GM21381 (cell line): ENCODE measurements around the gene TTLL5.
"Not testable (repeated sequence)": the region's sequence is repeated elsewhere in the genome, so short reads cannot be mapped to it uniquely, and the experiment has no call there.

Experiments
- ATAC-seq: cut with Tn5 transposase; IDR thresholded peaks from one replicate; pipeline ENCODE4 v1.9.1; 2021; ENCODE audit warnings: mild to moderate bottlenecking, moderate library complexity; ENCODE audit not compliant: unreplicated experiment

The TTLL5 gene

GRCh38 chr14:75906680-75907280 lies 245.7 kb downstream of the TTLL5 start:
- ATAC-seq, result no peak

DNA sequence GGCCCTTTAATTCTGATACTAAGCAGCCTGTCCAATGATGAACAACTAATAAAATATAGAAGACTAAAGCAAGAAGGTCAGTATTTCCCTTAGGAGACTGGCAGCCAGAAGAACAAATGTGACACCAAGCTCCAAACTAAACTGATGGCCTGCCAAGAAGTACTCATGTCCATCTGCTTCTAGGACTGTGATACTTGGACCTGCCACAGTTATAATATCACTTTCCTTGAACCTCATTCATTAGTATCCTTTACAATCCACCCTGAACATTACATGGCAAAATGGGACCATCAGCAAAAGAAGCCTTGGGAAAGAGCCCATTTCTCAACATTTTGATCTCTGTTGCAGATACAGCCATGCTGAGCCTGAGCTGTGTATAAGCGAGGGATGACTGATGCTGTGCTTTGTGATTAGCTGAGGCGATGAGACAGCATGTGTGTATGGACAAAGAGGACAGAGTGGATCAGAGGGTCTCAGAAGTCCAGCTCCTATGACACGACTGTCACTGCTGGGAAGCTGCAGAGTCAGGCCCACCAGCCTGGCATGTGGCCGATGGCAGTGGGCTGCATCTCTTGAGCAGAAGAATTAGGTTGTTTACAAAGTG lies 246.8 kb downstream of the TTLL5 start:
- no peak for ATAC-seq

DNA sequence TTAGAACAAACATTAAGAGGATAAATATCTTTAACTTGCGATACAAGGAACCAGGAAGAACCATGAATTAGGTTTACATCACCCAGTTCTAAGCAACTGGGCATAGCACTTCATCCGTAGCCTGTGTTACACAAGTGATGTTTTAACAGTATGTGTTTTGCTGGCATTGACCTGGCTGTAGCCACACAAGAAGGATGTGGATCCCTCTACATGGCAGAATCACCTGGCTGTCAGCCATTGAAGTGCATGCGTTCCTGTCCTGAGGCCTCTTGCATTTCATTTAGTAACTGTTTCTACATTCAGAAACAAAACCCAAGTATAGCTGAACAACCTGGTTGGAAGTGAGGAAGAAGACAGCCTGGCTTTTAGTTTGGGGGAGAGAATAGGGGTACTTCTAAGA lies 248.6 kb downstream of the TTLL5 start:
- no peak for ATAC-seq

GRCh38 chr14:75910048-75910447 lies 249.0 kb downstream of the TTLL5 start:
- ATAC-seq, result no peak

DNA sequence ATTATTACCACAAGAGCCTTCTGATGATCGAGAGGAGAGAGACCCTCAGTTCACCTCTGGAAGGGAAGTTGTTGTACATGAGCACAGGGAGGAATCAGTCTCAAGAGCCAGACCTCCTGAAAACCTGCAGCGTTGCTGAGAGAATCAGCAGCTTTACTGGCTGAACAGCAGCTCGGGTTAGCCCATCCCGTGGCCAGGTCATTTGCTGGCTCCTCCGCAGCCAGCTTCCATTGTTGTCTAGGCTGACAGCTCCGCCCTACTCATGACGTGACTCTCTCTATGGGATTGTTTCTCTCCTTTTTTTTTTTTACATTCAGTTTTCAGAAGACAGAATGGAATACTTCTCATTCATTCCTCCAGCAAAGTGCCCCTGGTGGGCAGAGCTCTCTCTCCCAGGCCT lies 250.8 kb downstream of the TTLL5 start:
- no peak for ATAC-seq

DNA sequence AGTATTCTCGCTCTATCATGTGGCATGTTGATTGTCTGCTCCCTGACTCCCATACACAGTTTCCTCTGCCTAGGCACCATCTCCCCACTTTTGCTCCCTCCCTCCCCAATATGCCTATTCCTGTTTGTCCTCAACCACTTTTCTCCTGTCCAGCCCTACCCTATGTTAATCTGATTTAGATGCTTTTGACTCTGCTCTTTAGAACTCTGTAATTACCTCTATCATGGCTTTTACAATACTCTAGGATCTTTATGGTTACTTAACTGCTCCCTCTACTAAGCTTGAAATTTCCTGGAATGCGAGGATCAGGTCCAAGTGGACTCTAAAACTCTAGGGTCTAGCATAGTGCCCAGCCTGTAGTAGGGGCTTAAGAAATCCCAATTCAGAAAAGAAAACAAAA lies 252.1 kb downstream of the TTLL5 start:
- ATAC-seq, result no peak

DNA sequence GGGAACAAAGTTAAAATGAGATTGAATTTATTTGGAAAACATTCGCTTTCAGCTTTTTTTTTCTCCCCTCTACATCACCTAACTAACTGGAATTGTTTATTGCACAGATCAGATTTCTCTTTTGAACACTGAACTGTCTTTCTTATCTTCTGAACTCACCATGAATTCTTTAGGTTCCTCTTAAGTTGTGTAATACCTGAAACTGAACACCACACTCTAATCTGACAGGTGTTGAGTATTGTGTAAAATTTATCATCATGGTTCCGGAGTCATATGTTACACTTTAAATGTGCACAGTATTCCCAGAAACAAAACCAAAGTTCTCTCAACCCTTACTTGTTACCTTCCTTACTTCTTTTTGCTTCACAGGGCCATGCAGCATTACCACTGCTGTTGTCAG lies 254.0 kb downstream of the TTLL5 start:
- no peak for ATAC-seq

DNA sequence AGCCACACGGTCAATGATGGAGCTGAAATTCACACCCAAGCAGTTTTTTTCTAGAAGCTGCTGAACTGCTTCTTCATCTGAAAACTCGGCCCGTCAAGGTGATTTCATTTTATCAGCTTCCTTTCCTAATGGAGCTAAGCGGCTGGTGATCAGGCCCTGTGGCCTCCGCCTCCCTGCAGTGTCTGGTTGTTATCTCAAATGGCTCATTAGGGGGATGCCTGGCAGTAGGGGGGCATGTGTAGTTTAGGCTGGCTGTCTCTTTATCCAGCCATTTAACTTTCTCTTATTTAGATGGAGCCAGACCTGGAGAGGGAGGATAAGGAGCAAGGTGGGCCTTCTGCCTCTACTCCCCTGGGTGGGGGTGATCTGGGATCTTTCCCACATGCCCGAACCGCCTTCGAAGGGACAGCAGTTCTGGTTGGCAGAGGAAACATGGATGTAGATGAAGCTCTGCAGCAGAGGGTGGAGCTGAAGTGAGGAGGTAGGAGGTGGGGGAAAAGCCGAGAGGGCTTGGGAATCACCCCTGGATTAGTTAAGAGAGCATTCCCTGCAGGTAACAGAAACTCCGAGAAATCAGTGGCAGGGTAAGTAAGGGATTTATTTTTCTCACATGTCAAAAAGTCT lies 256.4 kb downstream of the TTLL5 start:
- ATAC-seq, result no peak

GRCh38 chr14:75917946-75918335 lies 256.9 kb downstream of the TTLL5 start:
- ATAC-seq, result no peak

- not testable (repeated sequence) for ATAC-seq
Measured at GRCh38 chr14:75920421-75920820, 259.4 kb downstream of the TTLL5 start.

GRCh38 chr14:75925141-75925840 lies 264.2 kb downstream of the TTLL5 start:
- ATAC-seq, result not testable (repeated sequence)

GRCh38 chr14:75926431-75927115 lies 265.5 kb downstream of the TTLL5 start:
- ATAC-seq, result no peak

- no peak for ATAC-seq
Measured at GRCh38 chr14:75927564-75928087, 266.6 kb downstream of the TTLL5 start.

- ATAC-seq, result no peak
Measured at GRCh38 chr14:75928690-75929181, 267.7 kb downstream of the TTLL5 start.

DNA sequence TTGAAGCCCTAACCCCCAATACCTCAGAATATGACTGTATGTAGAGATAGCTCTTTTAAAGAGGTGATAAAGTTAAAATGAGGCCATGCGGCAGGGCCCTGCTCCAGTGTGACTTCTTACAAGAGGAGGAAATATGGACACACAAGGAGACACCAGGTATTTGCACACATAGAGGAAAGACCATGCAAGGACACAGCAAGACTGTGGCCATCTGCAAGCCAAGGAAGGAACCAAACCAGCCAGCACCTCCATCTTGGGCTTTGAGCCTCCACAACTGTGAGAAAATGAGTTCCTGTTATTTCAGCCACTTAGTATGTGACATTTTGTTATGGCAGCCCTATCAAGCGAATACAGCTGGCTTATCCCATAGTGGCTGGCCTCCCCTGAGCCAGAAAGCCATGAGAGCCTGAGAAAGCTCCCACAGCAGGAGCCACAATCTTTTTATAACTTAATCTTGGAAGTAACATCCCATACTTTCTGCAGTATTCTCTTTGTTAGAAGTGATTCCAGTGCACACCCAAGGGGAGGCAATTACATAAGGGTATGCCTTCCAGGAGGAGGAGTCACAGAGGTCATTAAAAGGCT lies 272.8 kb downstream of the TTLL5 start:
- no peak for ATAC-seq

GRCh38 chr14:75934998-75935628 lies 274.1 kb downstream of the TTLL5 start:
- no peak for ATAC-seq

GRCh38 chr14:75939200-75939599 lies 278.2 kb downstream of the TTLL5 start:
- ATAC-seq, result no peak

- ATAC-seq, result no peak
Measured at GRCh38 chr14:75941030-75941429, 280.0 kb downstream of the TTLL5 start.

DNA sequence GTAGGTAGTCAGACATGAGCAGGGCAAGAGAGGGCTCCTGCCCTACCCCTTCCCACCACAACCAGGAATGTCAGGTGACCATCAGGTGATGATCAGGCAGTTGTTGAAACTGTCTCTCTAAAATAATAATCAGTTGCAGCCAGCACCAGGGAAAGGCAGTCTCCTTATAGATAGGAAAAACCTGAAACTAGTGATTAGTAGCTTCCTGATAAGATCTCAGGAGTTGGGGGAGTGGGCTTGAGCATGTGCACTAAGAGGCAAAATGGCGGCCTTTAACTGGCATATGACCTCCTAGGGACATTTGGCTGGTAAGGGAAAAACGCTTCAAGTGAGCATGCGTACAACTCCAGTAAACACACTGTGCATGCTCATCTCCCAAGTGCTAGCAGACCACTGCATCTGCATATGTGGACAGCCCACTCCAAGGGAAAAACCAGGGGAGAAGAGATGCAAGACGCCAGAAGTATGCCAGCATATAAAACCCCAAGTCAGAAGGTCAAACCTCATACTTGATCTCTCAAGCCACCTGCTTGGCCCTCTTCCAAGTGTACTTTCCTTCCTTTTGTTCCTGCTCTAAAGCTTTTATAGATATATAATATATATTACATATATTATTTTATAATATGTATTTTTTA lies 283.7 kb downstream of the TTLL5 start:
- ATAC-seq, result no peak

DNA sequence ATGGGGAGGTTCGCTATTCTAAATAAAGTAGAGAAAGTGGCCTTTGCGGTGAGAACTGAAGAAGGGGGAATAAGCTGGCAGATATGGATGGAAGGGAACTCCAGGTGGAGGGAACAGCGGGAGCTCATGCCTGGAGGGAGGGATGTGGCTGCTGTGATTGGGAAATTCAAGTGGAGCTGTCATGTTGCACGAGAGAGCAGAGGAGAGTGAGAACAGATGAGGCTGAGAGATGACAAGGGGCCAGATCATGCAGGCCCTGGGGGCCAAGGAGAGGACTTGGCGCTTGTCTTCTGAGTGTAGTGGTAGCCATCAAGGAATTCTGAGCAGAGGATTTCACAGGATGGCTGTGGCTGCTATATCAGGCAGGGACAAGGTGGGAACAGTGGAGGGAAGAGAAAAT lies 285.7 kb downstream of the TTLL5 start:
- no peak for ATAC-seq
